Rectal smooth muscle tissue (tissue), 1 donor: ENCODE data around the gene LMO2.

Experiments
- H3K27ac ChIP-seq: one replicate; pipeline ENCODE4 v1.7.0; 2013; ENCODE audit warnings: low read depth, low read length, inconsistent platforms
- H3K27me3 ChIP-seq: one replicate; pipeline ENCODE4 v1.7.0; 2013; ENCODE audit warnings: low read length; ENCODE audit not compliant: control insufficient read depth, insufficient read depth
- H3K36me3 ChIP-seq: one replicate; pipeline ENCODE4 v1.7.0; 2013; ENCODE audit warnings: low read length; ENCODE audit not compliant: control insufficient read depth, insufficient read depth
- H3K4me1 ChIP-seq: one replicate; pipeline ENCODE4 v1.7.0; 2013; ENCODE audit warnings: low read length; ENCODE audit not compliant: control insufficient read depth, insufficient read depth
- H3K4me3 ChIP-seq: one replicate; pipeline ENCODE4 v1.7.0; 2013; ENCODE audit warnings: low read length
- H3K9ac ChIP-seq: one replicate; pipeline ENCODE4 v1.7.0; 2013; ENCODE audit warnings: low read length

The LMO2 gene

GRCh38 chr11:33910296-33910957 lies 18.6 kb upstream of the LMO2 start:
- H3K27me3 ChIP-seq: no peaks in the 10 kb centered on the region
- H3K4me1 ChIP-seq: no peaks in the 10 kb centered on the region
- no peaks in the 10 kb centered on the region for H3K36me3 ChIP-seq
- no peak overlapping the region for H3K27ac ChIP-seq
- no peak overlapping the region for H3K9ac ChIP-seq
- no peak overlapping the region for H3K4me3 ChIP-seq

GRCh38 chr11:33909552-33909951 lies 17.7 kb upstream of the LMO2 start:
- no peaks in the 10 kb centered on the region for H3K36me3 ChIP-seq
- no peaks in the 10 kb centered on the region for H3K27me3 ChIP-seq
- H3K4me1 ChIP-seq: no peaks in the 10 kb centered on the region
- H3K4me3 ChIP-seq: no peak overlapping the region
- H3K9ac ChIP-seq: no peak overlapping the region
- H3K27ac ChIP-seq: no peak overlapping the region

- Histone ChIP-seq H3K4me1 (no peaks in the 10 kb centered on the region), H3K4me3 (no peak overlapping the region), H3K27ac (no peak overlapping the region), H3K9ac (no peak overlapping the region), H3K36me3 (no peaks in the 10 kb centered on the region), H3K27me3 (no peaks in the 10 kb centered on the region)
Observed at GRCh38 chr11:33909150-33909549, 17.3 kb upstream of the LMO2 start.

- H3K27ac ChIP-seq: no peak overlapping the region
- H3K4me1 ChIP-seq: no peaks in the 10 kb centered on the region
- H3K4me3 ChIP-seq: no peak overlapping the region
- no peaks in the 10 kb centered on the region for H3K36me3 ChIP-seq
- H3K27me3 ChIP-seq: no peaks in the 10 kb centered on the region
- H3K9ac ChIP-seq: no peak overlapping the region
Observed at GRCh38 chr11:33907421-33907820, 15.5 kb upstream of the LMO2 start.

GRCh38 chr11:33906484-33907186 lies 14.8 kb upstream of the LMO2 start:
- H3K9ac ChIP-seq: no peak overlapping the region
- no peak overlapping the region for H3K27ac ChIP-seq
- no peaks in the 10 kb centered on the region for H3K4me1 ChIP-seq
- H3K4me3 ChIP-seq: no peak overlapping the region
- H3K27me3 ChIP-seq: no peaks in the 10 kb centered on the region
- no peaks in the 10 kb centered on the region for H3K36me3 ChIP-seq

- Histone ChIP-seq H3K9ac (no peak overlapping the region), H3K4me1 (no peaks in the 10 kb centered on the region), H3K4me3 (no peak overlapping the region), H3K27me3 (no peaks in the 10 kb centered on the region), H3K27ac (no peak overlapping the region), H3K36me3 (no peaks in the 10 kb centered on the region)
Observed at GRCh38 chr11:33904102-33904501, 12.2 kb upstream of the LMO2 start.

- Histone ChIP-seq H3K36me3 (no peaks in the 10 kb centered on the region), H3K4me3 (no peak overlapping the region), H3K27me3 (no peaks in the 10 kb centered on the region), H3K9ac (no peak overlapping the region), H3K27ac (no peak overlapping the region), H3K4me1 (no peaks in the 10 kb centered on the region)
Observed at GRCh38 chr11:33900159-33900840, 8.4 kb upstream of the LMO2 start.

GRCh38 chr11:33899400-33900037 lies 7.6 kb upstream of the LMO2 start:
- H3K36me3 ChIP-seq: no peaks in the 10 kb centered on the region
- no peak overlapping the region for H3K4me3 ChIP-seq
- no peak overlapping the region for H3K9ac ChIP-seq
- H3K4me1 ChIP-seq: no peaks in the 10 kb centered on the region
- no peaks in the 10 kb centered on the region for H3K27me3 ChIP-seq
- H3K27ac ChIP-seq: no peak overlapping the region

GRCh38 chr11:33898957-33899356 lies 7.1 kb upstream of the LMO2 start:
- H3K4me3 ChIP-seq: no peak overlapping the region
- no peak overlapping the region for H3K9ac ChIP-seq
- no peaks in the 10 kb centered on the region for H3K4me1 ChIP-seq
- H3K27ac ChIP-seq: no peak overlapping the region
- no peaks in the 10 kb centered on the region for H3K36me3 ChIP-seq
- H3K27me3 ChIP-seq: no peaks in the 10 kb centered on the region

GRCh38 chr11:33897761-33898375 lies 6.0 kb upstream of the LMO2 start:
- Histone ChIP-seq H3K4me1 (no peaks in the 10 kb centered on the region), H3K4me3 (no peak overlapping the region), H3K27ac (no peak overlapping the region), H3K9ac (no peak overlapping the region), H3K36me3 (no peaks in the 10 kb centered on the region), H3K27me3 (peaks cover 2% of the 10 kb centered on the region)

GRCh38 chr11:33896911-33897310 lies 5.0 kb upstream of the LMO2 start:
- Histone ChIP-seq H3K27ac (no peak overlapping the region), H3K9ac (no peak overlapping the region), H3K36me3 (no peaks in the 10 kb centered on the region), H3K4me3 (no peak overlapping the region), H3K4me1 (no peaks in the 10 kb centered on the region), H3K27me3 (peaks cover 2% of the 10 kb centered on the region)

GRCh38 chr11:33895752-33896137 lies 3.9 kb upstream of the LMO2 start:
- no peaks in the 10 kb centered on the region for H3K4me1 ChIP-seq
- no peak overlapping the region for H3K9ac ChIP-seq
- no peak overlapping the region for H3K4me3 ChIP-seq
- H3K27ac ChIP-seq: no peak overlapping the region
- no peaks in the 10 kb centered on the region for H3K36me3 ChIP-seq
- H3K27me3 ChIP-seq: peaks cover 2% of the 10 kb centered on the region
